ENCODE measurements around the gene KLHL29.

The KLHL29 gene

DNA sequence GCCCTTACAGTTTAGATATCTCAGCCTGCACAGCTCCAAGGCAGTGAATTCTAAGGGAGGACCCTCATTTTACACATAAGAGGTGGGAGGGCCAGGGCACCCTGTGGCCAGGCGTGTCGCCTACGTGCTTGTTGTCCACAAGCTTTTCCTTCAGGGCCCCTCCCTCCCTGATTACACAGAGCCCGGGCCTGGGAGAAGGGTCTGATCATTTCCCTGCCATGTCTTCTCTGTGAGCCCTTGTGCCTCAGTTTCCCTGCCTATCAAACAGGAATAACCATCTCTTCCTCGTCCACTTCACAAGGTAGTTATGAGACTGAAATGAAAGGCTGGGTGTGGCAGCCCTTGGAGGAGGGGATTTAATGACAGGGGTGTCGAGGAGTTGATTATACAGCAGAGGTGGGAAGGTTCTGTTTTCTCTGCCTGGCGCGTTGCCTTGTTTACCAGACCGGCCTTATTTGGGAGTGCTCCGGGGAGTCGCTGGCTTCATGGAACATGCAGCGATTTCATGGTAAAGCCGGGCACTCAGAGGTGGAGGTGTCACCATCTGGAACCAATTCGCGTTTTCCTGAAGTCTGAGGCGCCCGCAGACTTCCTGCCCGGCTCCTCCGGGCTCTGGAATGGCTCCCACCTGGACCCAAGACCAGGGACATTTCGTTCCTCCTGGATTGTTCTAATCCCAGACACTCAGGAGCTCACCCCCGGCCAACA, 208.9 kb downstream of the KLHL29 start:
- DNase-seq (ENCODE audit: low read depth): no peak

GRCh38 chr2:23594460-23594825, 209.5 kb downstream of the KLHL29 start:
- DNase-seq (ENCODE audit: low read depth): no peak

DNA sequence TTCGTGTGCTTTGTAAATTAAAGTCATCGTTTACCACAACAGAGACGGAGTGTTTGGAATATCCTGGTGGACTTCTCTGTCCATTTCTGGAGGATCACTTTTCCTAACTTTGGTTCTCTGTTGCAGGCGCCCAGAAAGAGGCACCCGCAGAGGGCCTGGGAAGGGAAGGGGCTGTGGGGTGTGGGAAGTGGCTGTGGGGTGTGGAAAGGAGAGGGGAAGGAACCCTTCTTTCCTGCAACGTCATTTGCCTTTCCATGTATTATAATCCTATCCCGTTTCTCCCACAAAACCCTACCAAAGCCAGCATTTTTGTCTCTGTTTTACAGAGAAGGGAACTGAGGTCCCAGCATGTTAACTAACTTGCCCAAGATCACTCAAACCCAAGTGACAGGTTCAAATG, 210.0 kb downstream of the KLHL29 start:
- no peak for DNase-seq (ENCODE audit: low read depth)

GRCh38 chr2:23595601-23596251, 210.7 kb downstream of the KLHL29 start:
- no peak for DNase-seq (ENCODE audit: low read depth)

GRCh38 chr2:23596316-23596885, 211.4 kb downstream of the KLHL29 start:
- DNase-seq (ENCODE audit: low read depth): no peak

DNA sequence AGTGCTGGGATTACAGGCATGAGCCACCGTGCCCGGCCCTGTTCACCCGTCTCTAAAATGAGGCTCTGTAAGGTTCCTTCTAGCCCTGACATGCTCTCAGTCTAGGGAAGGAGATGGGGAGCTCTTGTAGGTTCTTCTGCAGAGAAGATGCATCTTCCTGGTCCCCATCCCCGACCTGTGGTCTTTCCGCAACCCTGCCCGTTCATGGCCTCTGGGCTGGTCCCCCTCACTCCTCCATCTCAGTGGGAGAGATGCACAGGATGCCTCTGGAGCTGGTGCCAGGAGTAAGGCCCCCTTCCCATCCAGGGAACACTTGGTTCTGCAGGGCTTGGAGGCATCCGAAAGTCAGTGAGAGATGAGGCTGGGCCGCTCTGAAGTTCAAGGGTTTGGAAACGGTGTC, 212.7 kb downstream of the KLHL29 start:
- DNase-seq (ENCODE audit: low read depth): no peak

GRCh38 chr2:23599006-23599405, 214.0 kb downstream of the KLHL29 start:
- DNase-seq (ENCODE audit: low read depth): no peak

- DNase-seq (ENCODE audit: low read depth): no peak
These were observed 214.7 kb downstream of the KLHL29 start for GRCh38 chr2:23599667-23600066.

GRCh38 chr2:23600346-23600745, 215.4 kb downstream of the KLHL29 start:
- DNase-seq (ENCODE audit: low read depth): no peak

DNA sequence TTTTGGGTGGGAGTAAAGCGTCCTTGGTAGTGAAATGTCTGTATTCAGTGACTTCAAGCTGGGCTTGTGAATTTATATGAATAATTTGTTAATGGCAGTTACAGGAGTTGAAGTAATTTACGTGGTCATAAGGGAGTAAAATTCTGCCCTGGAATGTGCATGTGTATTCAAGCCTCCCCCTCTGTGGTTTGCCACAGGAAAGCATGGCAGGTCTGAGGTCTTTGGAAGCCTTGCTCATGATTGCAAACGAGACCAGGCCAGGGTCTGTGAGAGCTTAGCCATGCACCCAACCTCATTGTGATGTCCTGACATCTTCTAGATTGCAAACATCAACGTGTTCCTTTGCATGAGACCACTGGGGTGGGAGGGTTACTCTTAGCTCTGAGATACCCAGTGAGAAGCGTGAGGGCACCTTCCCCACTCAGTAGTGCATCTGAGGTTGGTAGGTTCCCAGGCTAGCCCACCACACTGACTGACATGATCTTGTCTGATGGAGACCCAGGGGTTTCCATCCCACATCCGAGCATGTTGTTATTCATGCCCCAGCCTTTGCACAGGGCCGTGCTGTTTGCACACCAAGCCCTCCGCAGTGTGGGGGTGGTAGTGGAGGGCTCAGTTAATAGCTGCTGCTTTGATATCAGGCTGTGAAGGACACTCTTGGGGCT, 216.5 kb downstream of the KLHL29 start:
- DNase-seq (ENCODE audit: low read depth): no peak

GRCh38 chr2:23602116-23602515, 217.1 kb downstream of the KLHL29 start:
- DNase-seq (ENCODE audit: low read depth): no peak

DNA sequence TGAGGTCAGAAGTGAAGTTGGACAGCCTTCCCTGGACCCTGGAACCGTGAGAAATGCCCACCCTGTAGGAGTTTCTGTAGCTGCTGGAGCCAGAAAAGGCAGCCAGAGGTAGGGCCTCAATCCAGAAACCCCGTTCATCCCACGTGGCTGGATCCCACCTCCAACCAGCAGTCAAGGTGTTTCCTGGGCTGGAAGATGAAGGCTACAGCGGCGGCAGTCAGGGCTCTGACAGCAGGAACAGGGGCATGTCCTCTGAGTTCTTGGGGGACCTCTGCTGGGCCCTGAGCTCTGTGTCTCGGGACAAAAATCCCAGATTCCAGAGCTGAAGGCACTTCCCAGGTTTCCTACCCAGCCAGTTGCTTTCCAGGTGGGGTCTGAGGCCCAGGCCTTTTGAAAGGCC, 218.2 kb downstream of the KLHL29 start:
- no peak for DNase-seq (ENCODE audit: low read depth)

DNA sequence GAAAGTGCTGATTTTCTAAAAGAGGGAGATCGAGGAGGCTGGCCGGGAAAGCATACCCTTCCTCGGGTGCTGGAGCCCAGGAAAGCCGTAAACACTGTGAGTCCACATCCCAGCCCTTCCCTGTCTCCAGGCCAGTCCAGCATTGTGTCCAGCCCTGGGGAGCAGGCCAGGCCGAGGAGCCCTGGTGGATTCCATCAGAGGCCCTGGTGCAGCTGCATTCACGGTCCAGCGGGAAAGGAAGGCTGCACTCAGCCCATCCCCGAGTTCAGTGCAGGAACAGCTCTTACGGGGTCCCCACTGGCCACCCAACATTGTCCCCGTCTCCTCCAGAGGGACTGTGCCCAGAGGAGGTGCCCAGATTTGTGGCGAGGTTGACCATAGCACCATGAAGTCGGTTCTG, 218.6 kb downstream of the KLHL29 start:
- DNase-seq (ENCODE audit: low read depth): no peak

DNA sequence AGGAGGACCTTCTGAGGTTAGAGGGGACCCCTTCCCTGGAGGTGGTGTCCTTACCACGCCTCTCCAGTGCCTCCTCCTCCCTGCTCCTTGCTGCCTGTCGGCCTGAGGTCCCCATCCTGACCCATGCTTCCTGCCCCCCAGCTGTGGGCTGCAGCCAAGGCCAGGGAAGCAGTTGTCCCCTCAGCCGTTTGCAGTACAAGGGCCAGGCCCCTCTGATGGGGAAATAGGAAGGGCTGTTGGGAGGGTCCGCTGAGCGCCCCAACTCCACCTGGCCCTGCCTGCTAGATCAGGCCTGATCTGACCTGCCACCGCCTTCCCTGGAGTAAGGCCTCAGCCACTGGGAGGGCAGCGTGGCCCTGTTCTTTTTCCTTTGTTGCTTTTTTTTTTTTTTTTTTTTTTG, 219.8 kb downstream of the KLHL29 start:
- DNase-seq (ENCODE audit: low read depth): no peak

GRCh38 chr2:23605236-23605635, 220.3 kb downstream of the KLHL29 start:
- no peak for DNase-seq (ENCODE audit: low read depth)

DNA sequence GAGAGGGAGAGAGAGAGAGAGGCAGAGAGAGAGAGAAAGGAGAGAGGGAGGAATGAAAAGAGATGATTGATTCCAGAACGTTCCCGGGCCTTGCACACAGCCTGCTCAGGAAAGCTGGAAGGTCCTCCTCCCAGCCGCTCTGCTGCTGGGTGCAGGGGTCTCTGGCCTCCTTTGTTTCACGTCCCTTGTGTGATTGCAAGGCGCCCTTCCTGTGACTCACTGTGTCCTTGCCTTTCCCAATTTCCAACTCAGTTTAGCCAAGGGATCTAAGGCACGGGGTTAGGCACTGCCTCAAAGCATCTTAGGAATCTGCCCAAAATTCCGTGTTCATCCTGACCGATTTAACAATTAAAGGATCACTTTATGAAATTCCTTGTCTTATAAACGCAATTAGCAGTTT, 221.2 kb downstream of the KLHL29 start:
- no peak for DNase-seq (ENCODE audit: low read depth)

GRCh38 chr2:23606968-23607367, 222.0 kb downstream of the KLHL29 start:
- no peak for DNase-seq (ENCODE audit: low read depth)

DNA sequence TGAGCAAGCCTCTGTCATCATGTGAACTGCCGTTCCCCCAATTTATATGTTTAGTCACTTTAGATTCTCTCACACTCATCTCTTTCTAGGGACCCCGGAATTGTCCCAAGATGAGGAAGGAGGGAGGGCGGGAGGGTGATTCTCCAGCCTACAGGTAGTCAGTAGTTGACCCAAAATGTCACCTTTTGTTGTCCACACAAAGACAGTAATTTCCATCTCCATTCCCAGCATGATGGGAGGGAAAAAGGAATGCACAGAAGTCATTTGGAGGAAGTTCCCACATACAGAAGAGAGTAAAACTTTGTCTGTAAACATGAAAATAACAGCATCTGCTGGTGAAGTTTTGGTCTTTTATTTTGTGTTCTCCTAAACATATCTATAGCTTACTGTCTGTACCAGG, 222.9 kb downstream of the KLHL29 start:
- no peak for DNase-seq (ENCODE audit: low read depth)

- DNase-seq (ENCODE audit: low read depth): no peak
These were observed 224.3 kb downstream of the KLHL29 start for GRCh38 chr2:23609254-23609653.

DNA sequence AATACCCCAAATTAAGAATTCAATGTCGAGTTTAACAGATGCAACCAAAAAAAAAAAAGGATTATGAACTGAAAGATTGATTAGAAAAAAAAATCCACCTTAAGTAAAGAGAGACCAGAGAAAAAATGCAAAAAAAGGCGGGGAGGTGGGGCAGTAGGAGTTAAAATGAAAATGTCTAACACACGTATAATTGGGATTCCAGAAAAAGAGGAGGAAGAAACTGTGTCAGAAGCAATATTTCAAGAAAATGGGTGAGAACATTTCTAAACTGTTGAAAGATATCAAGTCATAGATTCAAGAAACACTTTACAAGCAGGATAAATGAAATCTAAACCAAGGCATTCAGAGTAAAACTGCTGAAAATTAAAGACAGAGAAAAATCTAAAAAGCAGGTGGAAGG, 226.9 kb downstream of the KLHL29 start:
- DNase-seq (ENCODE audit: low read depth): no peak

- DNase-seq (ENCODE audit: low read depth): no peak
These were observed 229.7 kb downstream of the KLHL29 start for GRCh38 chr2:23614701-23615100.

- DNase-seq (ENCODE audit: low read depth): no peak
These were observed 230.4 kb downstream of the KLHL29 start for GRCh38 chr2:23615216-23616020.
